HCT116 (cell line): ENCODE measurements around the gene SPI1. TPM values are rescaled to one million over a fixed set of nuclear protein-coding genes. Genes with fewer than 3 reads are reported as not detected.

Experiments used
- ATAC-seq: fragments of 200-7000 bp; cut with Tn5 transposase; 2 replicates; pipeline ENCODE4 v1.9.1; 2020; ENCODE audit warnings: mild to moderate bottlenecking, moderate library complexity
- BruUV-seq: library from RNA; stranded (reverse); fragments of 400-500 nt; replicated peaks from 2 replicates; lab custom pipeline; 2021; lab: Mats Ljungman, UMichigan
- CTCF ChIA-PET: fragments of 300-600 bp; sonication (Branson Sonifier 250); formaldehyde crosslinking; loops from one replicate; lab custom pipeline; 2021; ENCODE audit warnings: antibody characterized with exemption; lab: Charles Lee
- POLR2A ChIA-PET: fragments of 300-600, 350-600 bp; sonication (Branson Sonifier 250); formaldehyde crosslinking; loops from one replicate; lab custom pipeline; 2021; ENCODE audit warnings: antibody characterized with exemption; lab: Charles Lee
- RAD21 ChIA-PET, 2 experiments: fragments of 300-600 bp; sonication (Branson Sonifier 250); formaldehyde crosslinking; loops; one replicate each; lab custom pipeline; 2023; ENCODE audit warnings: low total read pairs in 2 of 2; ENCODE audit not compliant: uncharacterized antibody in 2 of 2, unreplicated experiment in 2 of 2, low non-redundant PET in 1 of 2; lab: Charles Lee
- DNase-seq: peaks from one replicate; pipeline ENCODE4 v3.0.0-alpha.2; 2010; ENCODE audit warnings: low read depth, low spot score
- H2AFZ ChIP-seq: fragments of 200-600 bp; shearing (Covaris generic), sonication (generic); 2 replicates; pipeline ENCODE4 v1.6.1; 2017; ENCODE audit warnings: low read depth, mixed run types, mixed read lengths, antibody characterized with exemption, low read length; ENCODE audit not compliant: poor library complexity, severe bottlenecking
- H3K27ac ChIP-seq: 2 replicates; pipeline ENCODE4 v1.5.1; 2012; ENCODE audit warnings: low read depth, low read length
- H3K27me3 ChIP-seq: fragments of 200-600 bp; sonication (generic); 2 replicates; pipeline ENCODE4 v1.6.1; 2016; ENCODE audit warnings: mixed run types, low read length, mixed read lengths; ENCODE audit not compliant: insufficient read depth
- H3K36me3 ChIP-seq, 2 experiments: fragments of 200-500 bp in 1 of 2; fragments of 200-600 bp in 1 of 2; sonication (Bioruptor generic) in 1 of 2; sonication (generic) in 1 of 2; 2 replicates each; pipeline versions ENCODE4 v1.5.1 to v1.6.1; 2014 to 2016; ENCODE audit warnings: low read length in 2 of 2, inconsistent platforms in 1 of 2, mixed read lengths in 1 of 2, mixed run types in 1 of 2; ENCODE audit not compliant: insufficient read depth in 2 of 2, control insufficient read depth in 1 of 2
- H3K4me1 ChIP-seq, 2 experiments: fragments of 200-600 bp in 1 of 2; sonication (generic) in 1 of 2; 2 replicates each; pipeline versions ENCODE4 v1.5.1 to v1.6.1; 2012 to 2017; ENCODE audit warnings: low read length in 2 of 2, inconsistent platforms in 1 of 2, mild to moderate bottlenecking in 1 of 2, mixed read lengths in 1 of 2, mixed run types in 1 of 2, moderate library complexity in 1 of 2; ENCODE audit not compliant: insufficient read depth in 2 of 2, control insufficient read depth in 1 of 2
- H3K4me2 ChIP-seq: fragments of 200-600 bp; sonication (generic); 2 replicates; pipeline ENCODE4 v1.6.1; 2017; ENCODE audit warnings: mixed run types, low read length, mixed read lengths
- H3K4me3 ChIP-seq, 2 experiments: fragments of 200-600 bp in 1 of 2; sonication (generic) in 1 of 2; replicated peaks in 1 of 2; 2 replicates each; pipeline ENCODE4 v1.5.1; 2011 to 2016; ENCODE audit warnings: low read length in 2 of 2, control low read depth in 1 of 2, low read depth in 1 of 2, mild to moderate bottlenecking in 1 of 2, mixed read lengths in 1 of 2, mixed run types in 1 of 2
- H3K79me2 ChIP-seq: fragments of 200-600 bp; sonication (generic); 2 replicates; pipeline ENCODE4 v1.6.1; 2017; ENCODE audit warnings: mild to moderate bottlenecking, mixed run types, low read length, moderate library complexity, mixed read lengths; ENCODE audit not compliant: insufficient read depth
- H3K9ac ChIP-seq: fragments of 200-600 bp; sonication (generic); 2 replicates; pipeline ENCODE4 v1.6.1; 2016; ENCODE audit warnings: low read length, mixed read lengths
- H3K9me2 ChIP-seq: fragments of 200-600 bp; sonication (generic), shearing (Covaris generic); 2 replicates; pipeline ENCODE4 v1.6.1; 2017; ENCODE audit warnings: mixed run types, mild to moderate bottlenecking, moderate library complexity; ENCODE audit not compliant: insufficient read depth
- H3K9me3 ChIP-seq, 2 experiments: fragments of 200-500 bp in 1 of 2; fragments of 200-600 bp in 1 of 2; sonication (Bioruptor generic) in 1 of 2; sonication (generic) in 1 of 2; 2 replicates each; pipeline ENCODE4 v1.6.1; 2014 to 2017; ENCODE audit warnings: low read length in 2 of 2, mixed read lengths in 2 of 2, inconsistent platforms in 1 of 2, low read depth in 1 of 2, mild to moderate bottlenecking in 1 of 2, mixed run types in 1 of 2, moderate library complexity in 1 of 2; ENCODE audit not compliant: control insufficient read depth in 1 of 2, insufficient read depth in 1 of 2
- H4K20me1 ChIP-seq: fragments of 200-600 bp; sonication (generic), shearing (Covaris generic); 2 replicates; pipeline ENCODE4 v1.6.1; 2017; ENCODE audit warnings: mixed run types, mild to moderate bottlenecking, moderate library complexity; ENCODE audit not compliant: insufficient read depth
- ATF3 ChIP-seq: IDR thresholded peaks from 2 replicates; pipeline ENCODE4 v1.6.1; 2012
- EGR1 ChIP-seq: IDR thresholded peaks from 2 replicates; pipeline ENCODE4 v1.6.1; 2012; ENCODE audit warnings: low read depth
- EZH2 ChIP-seq: fragments of 200-600 bp; sonication (generic); IDR thresholded peaks from 2 replicates; pipeline ENCODE4 v1.6.1; 2017; ENCODE audit warnings: antibody characterized with exemption, mixed run types
- FOSL1 ChIP-seq: IDR thresholded peaks from 2 replicates; pipeline ENCODE4 v1.6.1; 2012; ENCODE audit warnings: low read depth
- JUND ChIP-seq: IDR thresholded peaks from 2 replicates; pipeline ENCODE4 v1.6.1; 2012
- POLR2AphosphoS5 ChIP-seq: IDR thresholded peaks from 2 replicates; pipeline ENCODE4 v1.6.1; 2011; ENCODE audit warnings: mild to moderate bottlenecking, low read depth, low read length, moderate library complexity
- REST ChIP-seq: IDR thresholded peaks from 2 replicates; pipeline ENCODE4 v1.6.1; 2012; ENCODE audit warnings: low read depth
- SRF ChIP-seq: IDR thresholded peaks from 2 replicates; pipeline ENCODE4 v1.6.1; 2012; ENCODE audit warnings: low read depth
- TCF7L2 ChIP-seq: IDR thresholded peaks from 2 replicates; pipeline ENCODE4 v1.7.0; 2011; ENCODE audit warnings: borderline replicate concordance, inconsistent platforms; ENCODE audit not compliant: insufficient read depth, insufficient read length; ENCODE audit errors: extremely low read depth
- intact Hi-C: fragments of 100-400 bp; cut with micrococcal nuclease; formaldehyde crosslinking; loops from 2 replicates; pipeline ENCODE4 v1.10.0; 2022
- total RNA-seq: library from RNA; stranded (reverse); gene quantifications from one replicate; pipeline ENCODE4 v1.2.1, GENCODE V29; 2021; ENCODE audit not compliant: unreplicated experiment

Gene SPI1
- total RNA-seq, 1 experiment from 2014 or later: 0.32 TPM

- no peak overlapping the region for H3K4me3 ChIP-seq
- POLR2A ChIA-PET: no interaction called here
- CTCF ChIA-PET: interaction anchor here (0.6 kb wide), 1 partner anchor 970 kb away, joined by 4 read pairs; no protein-coding TSS in a partner anchor
- RAD21 ChIA-PET: no interaction called here
- ATAC-seq: no peak
- TF ChIP-seq REST (no peak), EGR1 (no peak), EZH2 (no peak), TCF7L2 (no peak), POLR2AphosphoS5 (no peak), ATF3 (no peak), JUND (no peak), SRF (no peak), FOSL1 (no peak)
- no peaks in the 10 kb centered on the region for H3K27me3 ChIP-seq
- no peaks in the 10 kb centered on the region for H3K9me3 ChIP-seq
- no peak overlapping the region for H3K9ac ChIP-seq
- H3K4me1 ChIP-seq: no peaks in the 10 kb centered on the region
- H2AFZ ChIP-seq: no peak overlapping the region
- BruUV-seq: no TSS peak
- H3K36me3 ChIP-seq: peaks cover 25 to 33% of the 10 kb centered on the region in 2 experiments
- no peaks in the 10 kb centered on the region for H4K20me1 ChIP-seq
- intact Hi-C loops: no loop called here
- H3K27ac ChIP-seq: no peak overlapping the region
- H3K79me2 ChIP-seq: no peaks in the 10 kb centered on the region
- no peaks in the 10 kb centered on the region for H3K9me2 ChIP-seq
- H3K4me2 ChIP-seq: no peak overlapping the region
- no peak for DNase-seq
Observed at GRCh38 chr11:47308050-47308823, 70.1 kb downstream of the SPI1 start.
